ENCODE data around the gene NT5DC1. TPM values are rescaled to one million over a fixed set of nuclear protein-coding genes. Genes with fewer than 3 reads are reported as not detected.

Gene NT5DC1
- polyA plus RNA-seq, 1 of the 3 experiments (the other 2 are of a cell fraction), result 20.3 TPM

DNA sequence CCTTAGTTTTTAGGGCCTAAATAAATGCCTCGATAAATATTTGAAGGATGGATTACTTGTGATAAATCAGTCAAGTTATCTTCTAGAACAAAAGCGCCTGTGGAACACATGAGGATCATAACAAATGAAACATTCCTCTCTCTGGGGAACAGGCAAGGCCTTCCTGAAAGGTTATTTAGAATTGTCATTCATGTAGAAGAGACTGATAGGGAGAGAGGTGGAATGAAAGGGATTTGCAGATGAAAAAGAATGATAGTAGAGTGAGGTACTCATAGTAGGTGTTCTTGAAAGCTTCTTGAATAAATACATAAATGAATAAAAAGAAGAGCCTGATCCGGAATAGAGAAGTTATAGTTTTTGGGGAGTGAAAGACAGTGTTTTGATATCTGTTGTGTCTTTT, 122.7 kb downstream of the NT5DC1 start:
- POLR2A ChIA-PET, result no interaction called here
- Histone ChIP-seq H3K4me3 (ENCODE audit: low read depth in 2 of 2, low read length in 1 of 2) (no peak overlapping the region), H4K20me1 (ENCODE audit: insufficient read depth) (no peaks in the 10 kb centered on the region), H3K27ac (ENCODE audit: low read depth in 2 of 2, low read length in 1 of 2) (no peak overlapping the region), H3K9me3 (no peaks in the 10 kb centered on the region), H2AFZ (ENCODE audit: low read depth) (no peak overlapping the region), H3K27me3 (ENCODE audit: insufficient read depth) (no peaks in the 10 kb centered on the region), H3K36me3 (replicated peaks in 1 of 2; ENCODE audit: control insufficient read depth in 1 of 2, insufficient read depth in 2 of 2, low read length in 1 of 2) (peaks cover 0 to 6% of the 10 kb centered on the region in 2 experiments), H3K9ac (no peak overlapping the region), H3K4me2 (no peak overlapping the region), H3K9me2 (no peaks in the 10 kb centered on the region), H3K4me1 (ENCODE audit: control insufficient read depth in 1 of 2, insufficient read depth in 2 of 2, low read depth in 1 of 2, low read length in 1 of 2) (peaks cover 3 to 9% of the 10 kb centered on the region in 2 experiments; a peak in 2 of 4 replicates), H3K79me2 (ENCODE audit: insufficient read depth) (no peaks in the 10 kb centered on the region), H3F3A (replicated peaks; ENCODE audit: insufficient read depth) (no peaks in the 10 kb centered on the region)
- CTCF ChIA-PET, result interaction anchor here (1.0 kb wide), 1 partner anchor 8 kb away, joined by 3 read pairs; no protein-coding TSS in a partner anchor
- TF ChIP-seq FOXJ3 (CRISPR knock-in tag; IDR thresholded peaks at IDR 0.05), result no peak
- no peak for TF ChIP-seq FOXM1 (IDR thresholded peaks at IDR 0.05; ENCODE audit: low read depth)
- TF ChIP-seq SMC3 (IDR thresholded peaks at IDR 0.05; ENCODE audit: low read depth, low read length), result no peak
- no peak for TF ChIP-seq MEF2A (IDR thresholded peaks at IDR 0.05; ENCODE audit: borderline replicate concordance, low read depth)
- TF ChIP-seq, protein P1, sequence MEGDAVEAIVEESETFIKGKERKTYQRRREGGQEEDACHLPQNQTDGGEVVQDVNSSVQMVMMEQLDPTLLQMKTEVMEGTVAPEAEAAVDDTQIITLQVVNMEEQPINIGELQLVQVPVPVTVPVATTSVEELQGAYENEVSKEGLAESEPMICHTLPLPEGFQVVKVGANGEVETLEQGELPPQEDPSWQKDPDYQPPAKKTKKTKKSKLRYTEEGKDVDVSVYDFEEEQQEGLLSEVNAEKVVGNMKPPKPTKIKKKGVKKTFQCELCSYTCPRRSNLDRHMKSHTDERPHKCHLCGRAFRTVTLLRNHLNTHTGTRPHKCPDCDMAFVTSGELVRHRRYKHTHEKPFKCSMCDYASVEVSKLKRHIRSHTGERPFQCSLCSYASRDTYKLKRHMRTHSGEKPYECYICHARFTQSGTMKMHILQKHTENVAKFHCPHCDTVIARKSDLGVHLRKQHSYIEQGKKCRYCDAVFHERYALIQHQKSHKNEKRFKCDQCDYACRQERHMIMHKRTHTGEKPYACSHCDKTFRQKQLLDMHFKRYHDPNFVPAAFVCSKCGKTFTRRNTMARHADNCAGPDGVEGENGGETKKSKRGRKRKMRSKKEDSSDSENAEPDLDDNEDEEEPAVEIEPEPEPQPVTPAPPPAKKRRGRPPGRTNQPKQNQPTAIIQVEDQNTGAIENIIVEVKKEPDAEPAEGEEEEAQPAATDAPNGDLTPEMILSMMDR (IDR thresholded peaks at IDR 0.05), result no peak
- no peak for TF ChIP-seq POLR2AphosphoS5 (IDR thresholded peaks at IDR 0.05; ENCODE audit: low read depth, low read length)
- TF ChIP-seq GATA2 (CRISPR knock-in tag; IDR thresholded peaks at IDR 0.05), result no peak
- no peak for TF ChIP-seq ELF1 (IDR thresholded peaks at IDR 0.05)
- TF ChIP-seq RXRA (IDR thresholded peaks at IDR 0.05; ENCODE audit: borderline replicate concordance, low read depth), result no peak
- TF ChIP-seq RCOR1 (IDR thresholded peaks at IDR 0.05; ENCODE audit: low read length), result no peak
- no peak for TF ChIP-seq REST (IDR thresholded peaks at IDR 0.05; ENCODE audit: low read depth, low read length)
- no peak for TF ChIP-seq GABPA (IDR thresholded peaks at IDR 0.05; ENCODE audit: low read depth)
- no peak for TF ChIP-seq MXI1 (IDR thresholded peaks at IDR 0.05; ENCODE audit: low read depth, low read length)
- no peak for TF ChIP-seq MAX (IDR thresholded peaks at IDR 0.05; ENCODE audit: low read depth)
- no peak for TF ChIP-seq TCF12 (IDR thresholded peaks at IDR 0.05)
- no peak for TF ChIP-seq FOSL2 (IDR thresholded peaks at IDR 0.05; ENCODE audit: borderline replicate concordance, low read depth)
- no peak for TF ChIP-seq EZH2phosphoT487 (IDR thresholded peaks at IDR 0.05; ENCODE audit: borderline replicate concordance, low read depth)
- no peak for TF ChIP-seq CHD2 (IDR thresholded peaks at IDR 0.05; ENCODE audit: low read length, partially characterized antibody)
- no peak for DNase-seq
- 94% methylated on average over 3 of the region's 3 CpGs for WGBS (ENCODE audit: low lambda C conversion rate)
